GM10847 (cell line): ENCODE data around the gene ADGRV1.

ENCODE experiments used
- POLR2A ChIP-seq: IDR thresholded peaks from 2 replicates; pipeline ENCODE4 v1.6.1; 2011; ENCODE audit not compliant: insufficient read length; ENCODE audit errors: extremely low read depth

Gene ADGRV1

DNA sequence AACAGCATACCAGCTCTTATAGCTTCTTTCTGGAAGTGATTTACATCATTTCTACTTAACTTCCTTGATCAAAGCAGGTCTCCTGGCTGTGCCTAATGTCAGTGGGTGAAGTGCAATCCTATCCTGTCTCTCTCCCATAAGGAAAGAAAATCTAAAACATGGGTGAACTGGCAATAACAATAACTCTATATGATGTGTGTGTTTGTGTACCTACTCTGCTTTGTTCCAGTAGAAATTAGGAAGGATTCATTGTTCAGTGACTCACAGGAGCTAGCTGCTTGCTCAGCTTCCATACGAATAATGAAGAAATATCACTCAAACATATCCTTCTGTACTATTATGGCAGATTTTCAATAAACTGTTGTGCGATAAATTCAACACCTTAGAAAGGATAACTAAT, 123.7 kb downstream of the ADGRV1 start:
- no peak for TF ChIP-seq POLR2A

DNA sequence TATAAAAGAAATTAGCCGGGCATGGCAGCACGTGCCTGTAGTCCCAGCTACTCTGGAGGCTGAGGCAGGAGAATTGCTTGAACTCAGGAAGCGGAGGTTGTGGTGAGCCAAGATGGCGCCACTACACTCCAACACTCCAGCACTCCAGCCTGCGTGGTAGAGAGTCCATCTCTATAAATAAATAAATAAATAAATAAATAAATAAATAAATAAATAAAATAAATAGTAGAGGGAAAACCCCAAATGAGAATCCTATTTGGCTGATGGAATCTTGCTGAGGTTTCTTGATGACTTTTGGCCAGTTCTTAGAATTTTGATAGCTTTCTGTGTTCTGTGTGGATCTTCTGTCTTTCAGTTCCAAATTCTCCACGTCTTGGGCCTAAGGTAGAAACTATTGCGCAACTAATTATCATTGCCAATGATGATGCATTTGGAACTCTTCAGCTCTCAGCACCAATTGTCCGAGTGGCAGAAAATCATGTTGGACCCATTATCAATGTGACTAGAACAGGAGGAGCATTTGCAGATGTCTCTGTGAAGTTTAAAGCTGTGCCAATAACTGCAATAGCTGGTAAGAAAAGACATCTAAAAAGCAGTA, 126.9 kb downstream of the ADGRV1 start:
- TF ChIP-seq POLR2A: no peak

DNA sequence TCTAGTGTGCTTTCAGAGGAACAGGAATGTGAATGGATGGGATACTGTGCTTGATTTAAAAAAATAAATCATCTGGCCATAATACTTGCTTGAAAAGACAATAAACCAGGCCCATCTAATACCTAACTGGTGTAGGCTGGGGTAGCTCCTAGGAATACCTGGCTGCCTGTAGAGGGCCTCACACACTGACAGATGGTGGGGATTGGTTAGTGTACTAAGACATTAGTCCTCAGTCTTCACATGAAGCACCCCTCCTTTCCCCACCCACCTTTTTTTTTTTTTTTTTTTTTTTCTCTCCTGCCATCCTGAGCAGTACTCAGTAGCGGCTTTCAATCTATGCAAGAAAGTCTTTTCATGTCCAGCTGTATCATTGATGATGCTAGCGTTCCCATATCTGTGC, 130.5 kb downstream of the ADGRV1 start:
- no peak for TF ChIP-seq POLR2A

DNA sequence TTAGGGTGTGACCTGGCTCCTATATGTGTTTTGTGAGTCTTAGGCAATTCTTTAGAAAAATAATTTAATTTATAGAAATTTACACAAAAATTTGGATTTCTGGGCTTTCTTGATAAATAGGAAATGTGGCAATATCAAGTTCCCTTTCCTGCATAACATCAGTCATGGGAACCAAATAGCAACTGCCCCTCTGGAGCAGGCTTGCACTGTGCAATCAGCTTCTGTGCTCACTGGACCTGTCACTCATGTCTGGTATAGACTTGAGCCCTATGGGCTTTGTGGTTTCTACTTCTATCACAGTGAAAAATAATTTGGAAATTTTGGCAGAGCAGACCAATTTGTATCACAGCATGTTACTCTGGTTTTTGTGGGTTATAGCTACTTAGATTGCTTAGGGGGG, 131.7 kb downstream of the ADGRV1 start:
- TF ChIP-seq POLR2A: no peak

DNA sequence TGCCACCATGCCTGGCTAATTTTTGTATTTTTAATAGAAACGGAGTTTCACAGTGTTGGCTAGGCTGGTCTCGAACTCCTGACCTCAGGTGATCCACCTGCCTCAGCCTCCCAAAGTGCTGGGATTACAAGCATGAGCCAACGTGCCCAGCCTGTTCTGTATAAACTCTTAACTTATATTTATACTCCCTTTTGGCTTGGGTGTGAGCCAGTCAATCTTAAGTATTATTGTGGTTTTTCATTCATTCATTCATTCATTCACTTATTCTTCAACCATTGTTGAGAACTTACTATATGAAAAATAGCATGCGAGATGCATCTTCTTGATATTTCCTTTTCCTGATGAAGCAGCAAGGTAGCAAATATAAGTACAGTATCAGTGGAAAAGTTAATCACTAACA, 132.9 kb downstream of the ADGRV1 start:
- TF ChIP-seq POLR2A: no peak

DNA sequence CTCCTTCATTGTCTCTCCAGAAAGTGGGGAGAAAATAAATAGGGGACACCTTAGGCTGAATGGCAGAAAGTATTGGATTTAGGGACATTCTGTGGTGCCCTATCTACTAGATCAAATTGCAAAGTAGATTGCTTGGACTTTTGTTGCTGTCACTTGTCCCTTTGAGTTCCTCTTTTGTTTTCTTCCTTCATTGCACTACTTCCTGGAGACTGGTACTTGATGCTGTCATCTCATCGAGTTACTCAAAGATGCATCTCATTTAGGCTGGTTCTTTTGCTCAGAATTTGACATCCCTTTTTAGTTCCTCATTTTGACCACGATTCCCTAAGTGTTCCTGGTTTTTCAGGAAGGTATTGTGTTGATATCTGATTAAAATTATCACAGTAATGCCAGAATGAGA, 137.6 kb downstream of the ADGRV1 start:
- no peak for TF ChIP-seq POLR2A

DNA sequence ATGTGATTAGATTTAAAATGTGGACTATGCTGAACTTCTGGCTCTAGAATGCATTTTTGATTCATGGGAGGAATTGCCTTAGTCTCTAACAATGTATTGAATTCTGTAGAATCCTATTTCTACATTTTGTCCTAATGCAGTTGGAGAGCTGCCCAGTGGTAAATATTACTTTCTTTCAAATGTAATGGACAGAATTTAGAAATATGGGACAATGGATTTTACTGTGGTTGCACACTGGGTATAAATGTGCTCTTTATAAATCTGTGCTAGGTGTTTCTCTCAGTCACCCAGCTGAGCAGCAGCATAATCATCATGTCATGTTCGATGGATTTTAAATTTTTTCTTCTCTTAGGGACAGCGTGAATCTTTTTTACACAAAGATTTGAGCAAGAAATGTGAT, 141.7 kb downstream of the ADGRV1 start:
- TF ChIP-seq POLR2A: no peak

DNA sequence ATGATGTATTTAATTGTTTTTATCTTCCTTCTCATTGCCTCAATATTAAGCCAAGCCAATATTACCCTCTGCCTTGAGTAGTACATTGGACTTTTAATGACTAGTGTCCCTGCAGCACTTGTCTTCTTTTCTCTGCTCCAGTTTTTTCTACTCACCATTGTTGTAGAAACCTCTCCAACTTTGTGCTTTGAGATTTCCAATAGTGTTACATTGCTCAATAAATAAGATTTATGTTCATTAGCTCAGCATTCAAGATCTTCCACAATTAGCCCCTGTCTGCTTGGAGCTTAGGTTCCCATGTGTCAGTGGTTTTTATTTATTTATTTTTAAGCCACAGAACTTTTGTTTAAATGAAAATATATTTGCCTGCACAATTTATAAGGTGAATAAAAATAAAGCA, 145.3 kb downstream of the ADGRV1 start:
- TF ChIP-seq POLR2A: no peak

DNA sequence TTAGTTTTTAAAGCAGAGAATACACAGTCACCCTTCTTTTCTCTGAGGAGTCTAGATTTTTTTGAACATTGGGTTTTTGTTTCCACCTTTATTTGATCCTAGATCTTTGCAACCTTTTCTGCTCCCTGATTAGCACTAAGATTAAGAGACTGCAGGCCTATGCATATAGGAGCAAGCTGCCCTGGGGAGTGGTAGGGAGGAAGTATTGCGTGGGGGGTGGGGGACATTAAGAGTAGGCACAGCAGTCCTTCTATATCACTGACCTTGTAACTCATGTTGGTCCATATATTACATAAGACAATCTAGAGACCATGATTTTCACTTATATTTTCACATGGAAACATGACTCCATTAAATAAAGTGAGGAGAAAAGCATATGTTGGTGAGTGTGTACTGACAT, 149.1 kb downstream of the ADGRV1 start:
- TF ChIP-seq POLR2A: no peak

DNA sequence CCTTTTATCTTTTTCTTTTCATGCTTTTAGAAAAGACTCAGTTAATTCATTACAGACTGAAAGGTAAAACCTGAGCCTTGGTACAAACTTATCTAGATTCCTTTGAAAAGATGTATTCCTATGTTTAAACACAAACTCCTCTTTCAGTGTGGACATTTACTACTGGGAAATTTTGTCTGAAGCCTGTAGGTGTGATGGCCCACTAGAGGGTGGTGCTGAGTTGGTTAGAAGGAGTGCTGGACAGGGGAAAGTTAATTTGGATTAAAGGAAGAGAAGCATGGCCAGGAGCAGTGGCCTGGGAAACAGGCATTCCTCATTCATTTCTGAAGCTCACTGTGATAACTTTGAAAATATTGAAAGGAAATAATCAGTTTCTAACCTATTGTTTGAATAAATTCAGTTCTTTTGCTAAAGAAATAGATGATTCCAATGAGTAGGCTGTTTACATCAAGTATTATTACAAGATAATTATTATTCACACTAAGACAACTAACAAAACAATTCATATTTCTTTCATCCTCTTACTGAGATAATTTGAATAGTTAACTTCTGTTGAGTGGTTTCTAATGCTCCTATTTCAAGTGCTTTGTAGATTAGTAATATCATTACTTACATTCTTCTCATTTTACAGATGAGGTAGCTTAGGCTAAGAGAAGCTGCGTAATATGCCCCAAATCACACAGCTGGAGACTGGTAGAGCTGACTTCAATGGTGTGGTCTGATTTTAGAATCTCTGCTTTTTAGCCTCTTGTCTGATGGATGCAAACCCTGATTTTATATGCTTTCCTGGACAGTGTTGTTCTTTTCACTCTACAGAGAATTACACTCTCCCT, 150.9 kb downstream of the ADGRV1 start:
- TF ChIP-seq POLR2A: no peak

DNA sequence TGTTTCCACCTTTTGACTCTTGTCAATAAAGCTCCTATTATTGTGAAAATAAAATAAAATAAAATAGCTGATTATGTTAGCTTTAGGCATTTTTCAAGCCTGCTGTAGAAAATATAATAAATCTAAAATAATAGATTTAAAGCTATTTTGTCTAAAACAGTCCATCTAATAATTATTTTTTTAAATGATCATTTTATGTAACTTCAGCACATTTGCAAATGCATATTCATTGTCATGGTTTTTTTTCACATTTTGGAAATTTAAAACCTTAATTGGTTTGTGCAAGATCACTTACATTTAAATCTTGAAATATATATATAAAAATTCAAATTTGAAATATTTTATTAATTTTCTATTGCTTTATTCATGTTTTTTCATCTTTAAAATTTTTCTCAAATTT, 159.8 kb downstream of the ADGRV1 start:
- TF ChIP-seq POLR2A: no peak

DNA sequence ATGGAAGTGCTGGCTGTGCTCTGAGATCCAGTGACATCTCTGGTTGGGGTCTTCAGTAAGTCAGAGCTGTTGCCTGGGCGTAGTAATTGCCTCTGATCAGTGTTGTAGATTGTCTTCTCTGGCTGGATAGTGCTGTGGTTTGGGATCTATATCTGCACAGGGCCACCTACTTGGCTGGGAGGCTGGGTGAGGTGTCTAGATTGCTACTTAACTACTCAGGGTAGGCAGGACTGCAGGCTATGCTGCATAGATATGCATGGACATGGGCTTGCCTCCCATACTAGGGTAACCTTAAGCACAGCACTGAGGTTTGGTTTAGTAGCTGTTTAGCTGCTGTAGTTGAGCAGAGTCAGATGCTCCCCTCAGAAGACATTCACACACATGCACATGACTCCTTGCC, 181.0 kb downstream of the ADGRV1 start:
- TF ChIP-seq POLR2A: no peak

DNA sequence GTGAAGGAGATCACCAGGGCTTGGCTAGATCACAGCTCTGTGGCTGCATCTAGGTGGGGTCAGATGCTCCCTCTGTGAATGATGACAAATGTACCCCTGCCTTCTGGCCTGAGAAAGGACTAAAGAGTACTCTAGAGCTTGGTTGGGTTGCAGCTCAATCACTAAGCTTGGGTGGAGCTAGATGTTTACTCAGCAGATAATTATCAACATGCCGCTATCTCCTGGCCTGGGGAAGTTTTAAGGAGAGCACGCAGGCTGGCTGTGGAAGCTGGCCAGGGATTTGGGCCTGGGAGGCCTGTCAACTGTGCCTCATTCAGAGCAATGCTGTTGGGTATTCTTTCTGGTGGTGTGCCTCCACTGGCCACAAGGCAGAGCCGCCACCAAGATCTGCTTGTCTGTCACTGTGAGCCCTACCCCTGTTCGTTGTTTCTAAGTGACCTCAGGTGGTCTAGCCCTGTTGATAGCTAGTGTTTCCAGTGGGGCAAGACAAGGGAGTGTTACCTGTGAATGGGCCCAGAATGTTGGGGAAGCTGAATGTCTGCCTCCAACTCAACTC, 181.7 kb downstream of the ADGRV1 start:
- no peak for TF ChIP-seq POLR2A

DNA sequence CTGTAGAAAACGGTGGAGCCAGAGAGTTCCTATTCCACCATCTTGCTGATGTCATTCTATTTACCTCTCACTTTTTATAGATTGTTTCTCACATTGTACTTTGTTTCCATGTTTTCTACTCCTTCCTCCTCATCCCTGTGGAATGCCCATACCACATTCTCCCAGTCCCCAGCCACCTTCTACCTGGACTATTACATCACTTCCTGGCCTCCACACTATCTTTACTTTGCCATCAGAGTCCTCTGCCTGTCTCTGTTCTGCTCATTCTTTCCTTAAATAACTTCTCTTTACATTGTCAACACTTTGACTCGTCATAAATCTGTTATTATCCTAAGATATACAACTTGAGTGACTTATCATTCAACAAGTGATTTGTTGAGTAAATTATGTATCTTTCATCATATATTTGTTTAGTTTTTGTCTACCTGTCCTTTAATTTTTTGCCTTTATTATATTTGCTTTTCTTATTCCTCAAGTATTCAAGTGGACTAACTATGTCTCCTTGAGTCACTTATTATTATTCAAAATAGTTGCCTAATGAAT, 182.5 kb downstream of the ADGRV1 start:
- no peak for TF ChIP-seq POLR2A

DNA sequence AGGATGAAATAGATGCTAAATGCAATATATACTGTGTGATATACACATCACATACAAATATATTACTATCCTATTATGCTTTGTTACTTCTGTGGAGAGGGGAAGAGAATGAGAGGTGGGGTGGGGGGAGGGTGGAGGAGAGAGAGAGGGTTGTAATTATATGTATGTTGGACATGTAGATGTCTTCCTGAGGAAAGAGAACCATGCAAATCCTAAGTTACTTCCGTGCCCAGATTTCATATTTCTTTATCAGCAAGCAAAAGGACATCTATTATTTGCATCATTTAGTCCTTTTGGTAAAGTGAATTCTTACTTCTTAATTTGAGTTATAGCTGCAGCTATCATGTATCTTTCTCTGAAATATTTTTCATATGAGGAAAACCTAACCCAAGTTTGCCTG, 187.5 kb downstream of the ADGRV1 start:
- no peak for TF ChIP-seq POLR2A

DNA sequence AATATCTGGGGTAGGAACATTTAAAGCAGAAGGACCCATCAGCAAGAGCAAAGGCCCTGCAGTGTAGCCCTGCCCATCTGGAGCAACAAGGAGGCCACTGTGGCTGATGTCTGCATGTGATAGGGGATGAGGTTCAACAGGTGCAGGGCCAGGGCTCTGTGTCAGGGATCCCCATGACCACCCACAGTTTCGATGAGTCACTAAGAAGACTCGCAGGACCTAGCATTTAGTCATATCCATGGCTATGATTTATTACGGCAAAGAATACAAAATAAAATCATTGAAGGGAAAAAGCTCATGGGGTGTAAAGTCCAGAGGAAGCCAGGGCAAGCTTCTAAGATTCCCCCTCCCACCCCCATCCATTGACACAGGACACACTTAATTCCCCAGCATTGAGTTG, 188.6 kb downstream of the ADGRV1 start:
- TF ChIP-seq POLR2A: no peak
